B cell (primary cell): ENCODE results near the gene SPATA20. TPM values are rescaled to one million over a fixed set of nuclear protein-coding genes. Genes with fewer than 3 reads are reported as not detected.

Experiments used
- ATAC-seq: fragments of 200-7000 bp; cut with Tn5 transposase; one replicate; pipeline ENCODE4 v1.10.0; 2021; ENCODE audit warnings: low read depth, mild to moderate bottlenecking, moderate number of reproducible peaks, moderate library complexity
- CTCF ChIA-PET: fragments of 350-600 bp; sonication (Branson Sonifier 250); formaldehyde crosslinking; loops from one replicate; lab custom pipeline; 2021; ENCODE audit warnings: antibody characterized with exemption, inconsistent platforms; lab: Charles Lee
- POLR2A ChIA-PET: fragments of 350-600 bp; sonication (Branson Sonifier 250); formaldehyde crosslinking; loops from one replicate; lab custom pipeline; 2021; ENCODE audit warnings: antibody characterized with exemption; lab: Charles Lee
- DNase-seq: peaks from one replicate; pipeline ENCODE4 v3.0.0; 2013
- H2AFZ ChIP-seq: 2 replicates; pipeline ENCODE4 v1.6.1; 2012; ENCODE audit warnings: mild to moderate bottlenecking, low read depth, low read length; ENCODE audit not compliant: insufficient read depth, poor library complexity, severe bottlenecking
- H3K27ac ChIP-seq, 2 donors: 1 replicate in 1 of 2; 2 replicates in 1 of 2; pipeline ENCODE4 v1.5.1; 2012 to 2013; ENCODE audit warnings: low read length in 2 of 2, mild to moderate bottlenecking in 2 of 2, moderate library complexity in 1 of 2
- H3K27me3 ChIP-seq, 4 experiments: fragments of 200-600 bp in 1 of 4; sonication (generic) in 1 of 4; replicated peaks in 1 of 4; 1 replicate in 2 of 4; 2 replicates in 2 of 4; pipeline versions ENCODE4 v1.6.1 to v1.7.0; 2013 to 2016; ENCODE audit warnings: low read length in 3 of 4, mild to moderate bottlenecking in 2 of 4, mixed read lengths in 1 of 4, moderate library complexity in 1 of 4; ENCODE audit not compliant: insufficient read depth in 4 of 4, control insufficient read depth in 3 of 4; ENCODE audit errors: control extremely low read depth in 1 of 4
- H3K36me3 ChIP-seq, 2 experiments: replicated peaks in 1 of 2; 1 replicate in 1 of 2; 2 replicates in 1 of 2; pipeline versions ENCODE4 v1.6.1 to v1.7.1; 2013; ENCODE audit warnings: low read length in 1 of 2; ENCODE audit not compliant: insufficient read depth in 2 of 2, control insufficient read depth in 1 of 2; ENCODE audit errors: control extremely low read depth in 1 of 2, extremely low read depth in 1 of 2
- H3K4me1 ChIP-seq, 2 donors: fragments of 200-600 bp in 1 of 2; sonication (generic) in 1 of 2; 1 replicate in 1 of 2; 2 replicates in 1 of 2; pipeline versions ENCODE4 v1.5.1 to v1.6.1; 2013 to 2017; ENCODE audit warnings: low read length in 2 of 2; ENCODE audit not compliant: control insufficient read depth in 2 of 2, insufficient read depth in 2 of 2
- H3K4me2 ChIP-seq: replicated peaks from 2 replicates; pipeline ENCODE3; 2012; ENCODE audit warnings: mild to moderate bottlenecking, low read depth, low read length; ENCODE audit not compliant: poor library complexity, severe bottlenecking
- H3K4me3 ChIP-seq, 5 experiments: fragments of 200-600 bp in 1 of 5; sonication (generic) in 1 of 5; 1 replicate in 3 of 5; 2 replicates in 2 of 5; pipeline versions ENCODE4 v1.5.1 to v1.7.0; 2011 to 2016; ENCODE audit warnings: low read length in 4 of 5, mild to moderate bottlenecking in 4 of 5, low read depth in 2 of 5, control low read depth in 1 of 5, moderate library complexity in 1 of 5; ENCODE audit not compliant: insufficient read depth in 1 of 5; ENCODE audit errors: control extremely low read depth in 1 of 5, extremely low read depth in 1 of 5
- H3K79me2 ChIP-seq: fragments of 200-600 bp; sonication (generic); one replicate; pipeline ENCODE4 v1.6.0; 2016; ENCODE audit warnings: low read length; ENCODE audit not compliant: control insufficient read depth, insufficient read depth
- H3K9ac ChIP-seq: fragments of 200-600 bp; sonication (generic); 2 replicates; pipeline ENCODE4 v1.6.1; 2017; ENCODE audit warnings: mild to moderate bottlenecking, low read length, moderate library complexity
- H3K9me3 ChIP-seq, 3 donors: one replicate each; pipeline versions ENCODE4 v1.6.1 to v1.7.1; 2013; ENCODE audit warnings: low read length in 2 of 3; ENCODE audit not compliant: control insufficient read depth in 2 of 3, insufficient read depth in 1 of 3; ENCODE audit errors: control extremely low read depth in 1 of 3
- H4K20me1 ChIP-seq: 2 replicates; pipeline ENCODE4 v1.6.0; 2012; ENCODE audit warnings: mild to moderate bottlenecking, low read length; ENCODE audit not compliant: insufficient read depth, control insufficient read depth, poor library complexity, severe bottlenecking
- H3K27ac Mint-ChIP-seq: one replicate; pipeline ENCODE4 v1.8.0; 2021; ENCODE audit warnings: mixed read lengths
- H3K27me3 Mint-ChIP-seq: one replicate; pipeline ENCODE4 v1.8.0; 2021; ENCODE audit warnings: mixed read lengths
- H3K4me1 Mint-ChIP-seq: one replicate; pipeline ENCODE4 v1.8.0; 2021; ENCODE audit warnings: mixed read lengths
- H3K4me3 Mint-ChIP-seq: one replicate; pipeline ENCODE4 v1.8.0; 2021; ENCODE audit warnings: mixed read lengths
- H3K9me3 Mint-ChIP-seq: one replicate; pipeline ENCODE4 v1.8.0; 2022; ENCODE audit warnings: mixed read lengths; ENCODE audit not compliant: insufficient read depth
- CTCF ChIP-seq: fragments of 200-600 bp; IDR thresholded peaks from one replicate; pipeline ENCODE4 v1.8.0; 2022; ENCODE audit warnings: antibody characterized with exemption, mild to moderate bottlenecking
- EZH2 ChIP-seq: IDR thresholded peaks from 2 replicates; pipeline ENCODE4 v1.6.1; 2012; ENCODE audit warnings: borderline replicate concordance, low read depth, mild to moderate bottlenecking, moderate library complexity, low read length; ENCODE audit not compliant: insufficient read depth, poor library complexity, severe bottlenecking
- WGBS: methylation state at CpG from one replicate; pipeline ENCODE4 v1.1.5; 2013; ENCODE audit warnings: missing lambda C conversion rate; ENCODE audit not compliant: insufficient coverage; 5-methylcytosine and 5-hydroxymethylcytosine counted together
- intact Hi-C: fragments of 100-400 bp; cut with micrococcal nuclease; formaldehyde crosslinking; loops from one replicate; pipeline ENCODE4 v1.10.0; 2022
- polyA plus RNA-seq: library from polyadenylated mRNA; depleted of rRNA; stranded (reverse); fragments of >200 nt; gene quantifications from 2 replicates; pipeline ENCODE4 v1.2.3, GENCODE V29; 2012
- total RNA-seq, 2 donors: library from RNA; stranded (reverse); fragments of 120-200 nt in 1 of 2; gene quantifications; 1 replicate in 1 of 2; 2 replicates in 1 of 2; pipeline versions ENCODE4 v1.2.3 to v1.2.4, GENCODE V29; 2013 to 2022

Gene SPATA20
- total and polyA plus RNA-seq, 2 donors (not counting 1 experiment from before 2014, with no cell fraction given), result 61.7 to 68.5 TPM

- POLR2A ChIA-PET, result no interaction called here
- CTCF ChIA-PET, result no interaction called here
- H3K4me3 Mint-ChIP-seq, result no peak overlapping the region
Measured at GRCh38 chr17:50523208-50523607, 23.8 kb upstream of the SPATA20 start.

GRCh38 chr17:50524838-50525237, 22.1 kb upstream of the SPATA20 start:
- ATAC-seq, result no peak
- Histone ChIP-seq H3K27ac (no peak overlapping the region), H4K20me1 (no peaks in the 10 kb centered on the region), H3K4me3 (no peak overlapping the region), H3K4me1 (no peaks in the 10 kb centered on the region), H3K9ac (no peak overlapping the region), H3K27me3 (peaks cover 0 to 19% (median 10%) of the 10 kb centered on the region in 4 experiments), H3K79me2 (no peaks in the 10 kb centered on the region), H3K4me2 (no peak overlapping the region), H2AFZ (no peak overlapping the region), H3K9me3 (no peaks in the 10 kb centered on the region), H3K36me3 (no peaks in the 10 kb centered on the region)
- no peak for DNase-seq
- CTCF ChIA-PET, result no interaction called here
- Mint-ChIP-seq H3K9me3 (no peaks in the 10 kb centered on the region), H3K27ac (no peak overlapping the region), H3K4me1 (no peaks in the 10 kb centered on the region), H3K27me3 (peaks cover 14% of the 10 kb centered on the region), H3K4me3 (no peak overlapping the region)
- TF ChIP-seq CTCF, result no peak
- no peak for TF ChIP-seq EZH2
- intact Hi-C loops, result no loop called here
- POLR2A ChIA-PET, result no interaction called here
- 96% methylated on average over 14 of the region's 18 CpGs for WGBS

More at GRCh38 chr17:50523208-50523607, 23.8 kb upstream of the SPATA20 start:
- Histone ChIP-seq H3K4me3 (no peak overlapping the region), H3K9ac (no peak overlapping the region), H4K20me1 (no peaks in the 10 kb centered on the region), H3K79me2 (no peaks in the 10 kb centered on the region), H3K4me2 (no peak overlapping the region), H3K36me3 (no peaks in the 10 kb centered on the region), H2AFZ (no peak overlapping the region), H3K27me3 (peaks cover 0 to 5% (median 2%) of the 10 kb centered on the region in 4 experiments), H3K27ac (no peak overlapping the region), H3K4me1 (no peaks in the 10 kb centered on the region), H3K9me3 (no peaks in the 10 kb centered on the region)
- TF ChIP-seq CTCF, result no peak
- no peak for TF ChIP-seq EZH2
- Mint-ChIP-seq H3K9me3 (no peaks in the 10 kb centered on the region), H3K27ac (no peak overlapping the region), H3K4me1 (no peaks in the 10 kb centered on the region), H3K27me3 (no peaks in the 10 kb centered on the region)
- DNase-seq (no peak), ATAC-seq (no peak)
- intact Hi-C loops, result no loop called here
- 84% methylated on average over 2 of the region's 2 CpGs for WGBS
